Duodenal mucosa (tissue), 2 donors: ENCODE measurements around the gene CAMK1G.

Experiments used
- H3K27ac ChIP-seq: one replicate; pipeline ENCODE4 v1.7.0; 2013; ENCODE audit warnings: low read depth, low read length
- H3K27me3 ChIP-seq, 2 donors: one replicate each; pipeline ENCODE4 v1.7.0; 2013; ENCODE audit warnings: low read length in 2 of 2, control low read depth in 1 of 2; ENCODE audit not compliant: insufficient read depth in 2 of 2, control insufficient read depth in 1 of 2
- H3K36me3 ChIP-seq, 2 donors: one replicate each; pipeline ENCODE4 v1.7.0; 2013; ENCODE audit warnings: low read length in 2 of 2, control low read depth in 1 of 2; ENCODE audit not compliant: insufficient read depth in 2 of 2, control insufficient read depth in 1 of 2
- H3K4me1 ChIP-seq, 2 donors: one replicate each; pipeline ENCODE4 v1.7.0; 2013; ENCODE audit warnings: low read length in 2 of 2, control low read depth in 1 of 2; ENCODE audit not compliant: insufficient read depth in 2 of 2, control insufficient read depth in 1 of 2
- H3K4me3 ChIP-seq, 2 donors: one replicate each; pipeline ENCODE4 v1.7.0; 2013; ENCODE audit warnings: low read length in 2 of 2, low read depth in 1 of 2
- H3K9ac ChIP-seq, 2 donors: one replicate each; pipeline ENCODE4 v1.7.0; 2013; ENCODE audit warnings: low read length in 2 of 2, low read depth in 1 of 2
- H3K9me3 ChIP-seq, 2 donors: one replicate each; pipeline ENCODE4 v1.7.0; 2013; ENCODE audit warnings: low read length in 2 of 2, control low read depth in 1 of 2; ENCODE audit not compliant: control insufficient read depth in 1 of 2

The CAMK1G gene

GRCh38 chr1:209609791-209610630 is 26.5 kb downstream of the CAMK1G start:
- no peaks in the 10 kb centered on the region for H3K27me3 ChIP-seq
- H3K27ac ChIP-seq: no peak overlapping the region
- no peaks in the 10 kb centered on the region for H3K4me1 ChIP-seq
- peaks cover 0 to 3% of the 10 kb centered on the region in 2 donors for H3K36me3 ChIP-seq
- no peak overlapping the region for H3K4me3 ChIP-seq
- H3K9me3 ChIP-seq: no peaks in the 10 kb centered on the region
- H3K9ac ChIP-seq: no peak overlapping the region

GRCh38 chr1:209610631-209610905 is 27.1 kb downstream of the CAMK1G start:
- H3K36me3 ChIP-seq: peaks cover 0 to 9% of the 10 kb centered on the region in 2 donors
- H3K9ac ChIP-seq: no peak overlapping the region
- H3K4me1 ChIP-seq: no peaks in the 10 kb centered on the region
- no peak overlapping the region for H3K4me3 ChIP-seq
- H3K27ac ChIP-seq: no peak overlapping the region
- H3K27me3 ChIP-seq: no peaks in the 10 kb centered on the region
- H3K9me3 ChIP-seq: no peaks in the 10 kb centered on the region

GRCh38 chr1:209611771-209612570 is 28.5 kb downstream of the CAMK1G start:
- no peak overlapping the region for H3K27ac ChIP-seq
- no peaks in the 10 kb centered on the region for H3K9me3 ChIP-seq
- no peak overlapping the region for H3K9ac ChIP-seq
- H3K4me1 ChIP-seq: no peaks in the 10 kb centered on the region
- peaks cover 3 to 20% of the 10 kb centered on the region in 2 donors for H3K36me3 ChIP-seq
- H3K4me3 ChIP-seq: no peak overlapping the region
- no peaks in the 10 kb centered on the region for H3K27me3 ChIP-seq

- no peak overlapping the region for H3K9ac ChIP-seq
- no peak overlapping the region for H3K4me3 ChIP-seq
- no peaks in the 10 kb centered on the region for H3K27me3 ChIP-seq
- no peaks in the 10 kb centered on the region for H3K4me1 ChIP-seq
- no peaks in the 10 kb centered on the region for H3K9me3 ChIP-seq
- H3K36me3 ChIP-seq: peaks cover 3 to 26% of the 10 kb centered on the region in 2 donors
- no peak overlapping the region for H3K27ac ChIP-seq
Measured at GRCh38 chr1:209612646-209613399, 29.3 kb downstream of the CAMK1G start.

DNA sequence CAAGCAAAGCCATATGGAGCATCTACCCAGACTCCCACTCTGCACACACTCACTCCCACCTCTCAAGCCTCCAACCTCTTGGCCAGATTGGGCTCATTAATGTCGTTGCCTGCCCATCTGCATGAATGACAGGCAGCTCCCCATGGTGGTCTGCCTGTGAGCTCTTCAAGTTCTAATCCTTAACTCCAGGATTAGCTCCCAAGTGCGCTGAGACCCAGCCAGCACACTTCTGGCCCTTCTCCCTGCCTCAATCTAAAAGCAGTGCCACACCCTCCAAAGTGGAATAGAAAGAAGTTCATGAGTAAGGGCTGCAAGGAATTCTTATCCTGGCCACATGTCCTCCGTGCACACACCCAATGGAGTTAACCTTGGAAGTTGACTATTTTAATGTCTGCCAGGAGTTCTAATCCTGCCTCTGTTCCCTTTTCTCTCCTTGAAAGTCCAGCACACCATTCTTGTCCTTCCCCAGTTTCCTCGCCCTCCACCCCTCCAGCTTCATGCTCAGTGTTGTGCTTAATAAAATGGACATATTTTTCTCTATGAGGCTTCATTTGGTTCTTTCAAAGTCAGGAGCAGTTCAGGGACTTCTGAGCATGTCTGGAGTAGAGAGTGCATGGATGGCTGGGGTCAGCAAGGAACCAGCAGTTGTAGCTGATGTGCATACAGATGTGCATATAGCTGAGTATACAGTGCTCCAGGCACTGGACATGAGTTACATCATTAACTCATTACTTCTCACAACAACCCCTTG is 30.1 kb downstream of the CAMK1G start:
- Histone ChIP-seq H3K9me3 (no peaks in the 10 kb centered on the region), H3K4me1 (peaks cover under 1 to 4% of the 10 kb centered on the region in 2 donors)

GRCh38 chr1:209614151-209614420 is 30.6 kb downstream of the CAMK1G start:
- Histone ChIP-seq H3K9ac (no peak overlapping the region), H3K4me1 (peaks cover 6 to 9% of the 10 kb centered on the region in 2 donors), H3K36me3 (peaks cover 8 to 26% of the 10 kb centered on the region in 2 donors), H3K27ac (no peak overlapping the region), H3K9me3 (no peaks in the 10 kb centered on the region), H3K27me3 (no peaks in the 10 kb centered on the region), H3K4me3 (no peak overlapping the region)

More for the DNA sequence above, 30.1 kb downstream of the CAMK1G start:
- Histone ChIP-seq H3K27me3 (no peaks in the 10 kb centered on the region), H3K9ac (no peak overlapping the region), H3K36me3 (peaks cover 8 to 26% of the 10 kb centered on the region in 2 donors), H3K4me3 (no peak overlapping the region), H3K27ac (no peak overlapping the region)

DNA sequence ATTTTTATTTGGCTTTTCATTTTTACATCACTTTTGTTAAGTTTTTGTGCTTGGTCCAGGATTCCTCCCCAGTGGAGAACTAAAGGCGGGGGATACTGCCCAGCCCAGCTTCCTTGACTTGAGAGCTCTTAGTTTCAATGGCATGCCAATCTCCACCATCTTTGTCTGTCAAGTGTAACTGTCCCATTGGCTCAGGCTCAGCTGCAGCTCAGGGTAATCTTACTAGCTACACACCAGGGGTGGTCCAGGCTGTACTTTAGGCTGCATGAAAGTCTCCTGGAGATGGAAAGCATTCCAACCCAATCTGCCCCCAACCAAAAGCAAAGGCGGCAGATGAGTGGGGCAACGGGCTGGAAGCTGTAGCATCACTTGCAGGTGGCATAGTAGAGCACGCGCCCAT is 31.4 kb downstream of the CAMK1G start:
- H3K36me3 ChIP-seq: peaks cover 8 to 29% of the 10 kb centered on the region in 2 donors
- H3K27ac ChIP-seq: no peak overlapping the region
- H3K4me1 ChIP-seq: peaks cover 10 to 17% of the 10 kb centered on the region in 2 donors
- H3K27me3 ChIP-seq: no peaks in the 10 kb centered on the region
- H3K9me3 ChIP-seq: no peaks in the 10 kb centered on the region
- H3K4me3 ChIP-seq: no peak overlapping the region
- no peak overlapping the region for H3K9ac ChIP-seq

DNA sequence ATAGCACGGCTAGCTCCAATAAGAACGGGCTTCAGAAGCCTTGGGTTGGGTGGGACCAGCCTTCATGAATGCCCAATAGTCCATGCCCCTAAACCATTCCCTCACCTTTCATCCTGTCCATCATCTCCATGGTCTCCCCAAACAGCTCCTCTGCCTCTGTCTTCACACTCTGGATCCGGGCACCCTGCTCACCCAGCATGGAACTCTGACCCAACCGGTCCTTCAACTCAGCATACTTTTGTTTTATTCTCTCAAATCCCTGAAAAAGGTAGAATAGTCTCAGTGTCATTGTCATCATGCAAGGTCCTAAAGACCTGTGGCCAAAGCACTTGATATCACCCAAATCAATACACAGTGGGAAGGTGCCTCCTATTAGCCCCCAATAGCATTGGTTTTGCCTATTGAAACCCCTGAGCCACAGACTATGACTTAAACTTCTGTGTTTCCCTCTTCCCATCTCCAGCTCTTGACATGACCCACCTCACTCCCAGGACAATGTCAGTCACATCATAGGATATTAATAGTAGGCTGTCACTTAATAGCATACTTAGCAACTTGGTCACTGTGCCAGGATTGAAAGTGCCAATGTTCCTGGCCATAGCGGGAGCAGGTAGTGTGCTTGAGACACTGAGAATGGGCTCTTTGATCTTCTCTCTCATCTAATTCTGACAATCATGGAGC is 33.0 kb downstream of the CAMK1G start:
- Histone ChIP-seq H3K9ac (no peak overlapping the region), H3K36me3 (peaks cover 8 to 29% of the 10 kb centered on the region in 2 donors), H3K4me3 (no peak overlapping the region), H3K27ac (no peak overlapping the region), H3K27me3 (no peaks in the 10 kb centered on the region), H3K4me1 (peaks cover 19 to 33% of the 10 kb centered on the region in 2 donors), H3K9me3 (no peaks in the 10 kb centered on the region)

GRCh38 chr1:209617047-209617673 is 33.6 kb downstream of the CAMK1G start:
- no peak overlapping the region for H3K9ac ChIP-seq
- H3K27me3 ChIP-seq: no peaks in the 10 kb centered on the region
- peaks cover 9 to 33% of the 10 kb centered on the region in 2 donors for H3K36me3 ChIP-seq
- peaks cover 25 to 39% of the 10 kb centered on the region in 2 donors for H3K4me1 ChIP-seq
- no peak overlapping the region for H3K27ac ChIP-seq
- no peaks in the 10 kb centered on the region for H3K9me3 ChIP-seq
- H3K4me3 ChIP-seq: no peak overlapping the region
